Caco-2 (cell line): ENCODE results near the gene ADRA2C. TPM values are rescaled to one million over a fixed set of nuclear protein-coding genes. Genes with fewer than 3 reads are reported as not detected.

Experiments used
- BruUV-seq: library from RNA; stranded (reverse); fragments of 400-500 nt; replicated peaks from 2 replicates; lab custom pipeline; 2021; lab: Mats Ljungman, UMichigan
- CTCF ChIA-PET: fragments of 300-600 bp; sonication (Branson Sonifier 250); formaldehyde crosslinking; loops from one replicate; lab custom pipeline; 2022; ENCODE audit warnings: antibody characterized with exemption; lab: Charles Lee
- POLR2A ChIA-PET: fragments of 300-600 bp; sonication (Branson Sonifier 250); formaldehyde crosslinking; loops from one replicate; lab custom pipeline; 2022; ENCODE audit warnings: antibody characterized with exemption; lab: Charles Lee
- DNase-seq, 2 experiments: peaks; one replicate each; pipeline versions ENCODE4 v3.0.0 to v3.0.0-alpha.2; 2020 to 2022
- H3K27me3 ChIP-seq: replicated peaks from 2 replicates; pipeline ENCODE4 v1.6.0; 2011; ENCODE audit warnings: low read length; ENCODE audit not compliant: control insufficient read depth, insufficient read depth
- H3K36me3 ChIP-seq: 2 replicates; pipeline ENCODE4 v1.5.1; 2011; ENCODE audit warnings: low read length; ENCODE audit not compliant: control insufficient read depth, insufficient read depth
- H3K4me1 ChIP-seq: fragments of 250-450 bp; sonication (Bioruptor Pico); 2 replicates; pipeline ENCODE4 v1.5.1; 2020; ENCODE audit warnings: mild to moderate bottlenecking
- H3K4me3 ChIP-seq: 2 replicates; pipeline ENCODE4 v1.5.1; 2011; ENCODE audit warnings: low read depth, mild to moderate bottlenecking, control low read depth, low read length
- H3K9me3 ChIP-seq: fragments of 250-450 bp; sonication (Bioruptor Pico); 2 replicates; pipeline ENCODE4 v1.5.1; 2020; ENCODE audit warnings: mild to moderate bottlenecking, moderate library complexity
- H3K27ac Mint-ChIP-seq: one replicate; pipeline ENCODE4 v1.8.0; 2022; ENCODE audit warnings: mixed read lengths; ENCODE audit not compliant: unreplicated experiment
- H3K27me3 Mint-ChIP-seq: one replicate; pipeline ENCODE4 v1.8.0; 2022; ENCODE audit warnings: mixed read lengths; ENCODE audit not compliant: insufficient read depth, unreplicated experiment
- H3K36me3 Mint-ChIP-seq: one replicate; pipeline ENCODE4 v1.8.0; 2022; ENCODE audit warnings: mild to moderate bottlenecking, mixed read lengths; ENCODE audit not compliant: insufficient read depth, unreplicated experiment
- H3K4me1 Mint-ChIP-seq: one replicate; pipeline ENCODE4 v1.8.0; 2022; ENCODE audit warnings: low read depth, mixed read lengths; ENCODE audit not compliant: unreplicated experiment
- H3K4me3 Mint-ChIP-seq: one replicate; pipeline ENCODE4 v1.8.0; 2022; ENCODE audit warnings: mild to moderate bottlenecking, moderate library complexity, mixed read lengths; ENCODE audit not compliant: unreplicated experiment
- H3K9me3 Mint-ChIP-seq: one replicate; pipeline ENCODE4 v1.8.0; 2022; ENCODE audit warnings: mixed read lengths; ENCODE audit not compliant: unreplicated experiment
- intact Hi-C: fragments of 100-400 bp; cut with micrococcal nuclease; formaldehyde crosslinking; loops from one replicate; pipeline ENCODE4 v1.10.0; 2022; ENCODE audit not compliant: unreplicated experiment
- total RNA-seq: library from RNA; stranded (reverse); gene quantifications from 2 replicates; pipeline ENCODE4 v1.2.3, GENCODE V29; 2022
- TF ChIP-seq, protein P1 (sequence below), 2 experiments: fragments of 200-600 bp in 1 of 2; IDR thresholded peaks; 1 replicate in 1 of 2; 2 replicates in 1 of 2; pipeline versions ENCODE4 v1.5.1 to v1.8.0; 2011 to 2022; ENCODE audit warnings: antibody characterized with exemption in 1 of 2, control low read depth in 1 of 2, inconsistent platforms in 1 of 2, low read depth in 1 of 2, low read length in 1 of 2, mild to moderate bottlenecking in 1 of 2, moderate library complexity in 1 of 2; ENCODE audit not compliant: insufficient read depth in 1 of 2, severe bottlenecking in 1 of 2, unreplicated experiment in 1 of 2

Gene ADRA2C
- total RNA-seq, 1 experiment from 2014 or later, result 11.7 TPM

- DNase-seq, result no peak
- Mint-ChIP-seq H3K4me1 (no peaks in the 10 kb centered on the region), H3K9me3 (no peaks in the 10 kb centered on the region), H3K27me3 (peaks cover 13% of the 10 kb centered on the region), H3K4me3 (no peak overlapping the region), H3K27ac (no peak overlapping the region), H3K36me3 (no peaks in the 10 kb centered on the region)
- no TSS peak for BruUV-seq
- H3K27me3 ChIP-seq, result no peaks in the 10 kb centered on the region
- H3K4me3 ChIP-seq, result no peak overlapping the region
- ChIA-PET POLR2A (no interaction called here), CTCF (no interaction called here)
- intact Hi-C loops, result no loop called here
- TF ChIP-seq, protein P1, sequence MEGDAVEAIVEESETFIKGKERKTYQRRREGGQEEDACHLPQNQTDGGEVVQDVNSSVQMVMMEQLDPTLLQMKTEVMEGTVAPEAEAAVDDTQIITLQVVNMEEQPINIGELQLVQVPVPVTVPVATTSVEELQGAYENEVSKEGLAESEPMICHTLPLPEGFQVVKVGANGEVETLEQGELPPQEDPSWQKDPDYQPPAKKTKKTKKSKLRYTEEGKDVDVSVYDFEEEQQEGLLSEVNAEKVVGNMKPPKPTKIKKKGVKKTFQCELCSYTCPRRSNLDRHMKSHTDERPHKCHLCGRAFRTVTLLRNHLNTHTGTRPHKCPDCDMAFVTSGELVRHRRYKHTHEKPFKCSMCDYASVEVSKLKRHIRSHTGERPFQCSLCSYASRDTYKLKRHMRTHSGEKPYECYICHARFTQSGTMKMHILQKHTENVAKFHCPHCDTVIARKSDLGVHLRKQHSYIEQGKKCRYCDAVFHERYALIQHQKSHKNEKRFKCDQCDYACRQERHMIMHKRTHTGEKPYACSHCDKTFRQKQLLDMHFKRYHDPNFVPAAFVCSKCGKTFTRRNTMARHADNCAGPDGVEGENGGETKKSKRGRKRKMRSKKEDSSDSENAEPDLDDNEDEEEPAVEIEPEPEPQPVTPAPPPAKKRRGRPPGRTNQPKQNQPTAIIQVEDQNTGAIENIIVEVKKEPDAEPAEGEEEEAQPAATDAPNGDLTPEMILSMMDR (IDR thresholded peaks at IDR 0.05; ENCODE audit: insufficient read depth in 1 of 2, low read depth in 1 of 2, low read length in 1 of 2, severe bottlenecking in 1 of 2, unreplicated experiment in 1 of 2), result no peak
- no peaks in the 10 kb centered on the region for H3K4me1 ChIP-seq
- H3K9me3 ChIP-seq, result no peaks in the 10 kb centered on the region
- H3K36me3 ChIP-seq, result no peaks in the 10 kb centered on the region
Measured at GRCh38 chr4:3811621-3812020, 45.4 kb downstream of the ADRA2C start.

GRCh38 chr4:3812211-3812934 lies 46.2 kb downstream of the ADRA2C start:
- POLR2A ChIA-PET, result no interaction called here
- no peak overlapping the region for H3K27ac Mint-ChIP-seq
- CTCF ChIA-PET, result no interaction called here
- no peaks in the 10 kb centered on the region for H3K4me1 Mint-ChIP-seq
- H3K4me3 ChIP-seq, result no peak overlapping the region
- no peaks in the 10 kb centered on the region for H3K9me3 ChIP-seq
- no peaks in the 10 kb centered on the region for H3K36me3 Mint-ChIP-seq
- intact Hi-C loops, result no loop called here
- no peaks in the 10 kb centered on the region for H3K27me3 ChIP-seq
- DNase-seq, result no peak
- H3K27me3 Mint-ChIP-seq, result peaks cover 13% of the 10 kb centered on the region
- no TSS peak for BruUV-seq
- no peak overlapping the region for H3K4me3 Mint-ChIP-seq
- no peaks in the 10 kb centered on the region for H3K36me3 ChIP-seq
- TF ChIP-seq, protein P1 (IDR thresholded peaks at IDR 0.05; ENCODE audit: insufficient read depth in 1 of 2, low read depth in 1 of 2, low read length in 1 of 2, severe bottlenecking in 1 of 2, unreplicated experiment in 1 of 2), result no peak
- H3K9me3 Mint-ChIP-seq, result no peaks in the 10 kb centered on the region
- no peaks in the 10 kb centered on the region for H3K4me1 ChIP-seq

DNA sequence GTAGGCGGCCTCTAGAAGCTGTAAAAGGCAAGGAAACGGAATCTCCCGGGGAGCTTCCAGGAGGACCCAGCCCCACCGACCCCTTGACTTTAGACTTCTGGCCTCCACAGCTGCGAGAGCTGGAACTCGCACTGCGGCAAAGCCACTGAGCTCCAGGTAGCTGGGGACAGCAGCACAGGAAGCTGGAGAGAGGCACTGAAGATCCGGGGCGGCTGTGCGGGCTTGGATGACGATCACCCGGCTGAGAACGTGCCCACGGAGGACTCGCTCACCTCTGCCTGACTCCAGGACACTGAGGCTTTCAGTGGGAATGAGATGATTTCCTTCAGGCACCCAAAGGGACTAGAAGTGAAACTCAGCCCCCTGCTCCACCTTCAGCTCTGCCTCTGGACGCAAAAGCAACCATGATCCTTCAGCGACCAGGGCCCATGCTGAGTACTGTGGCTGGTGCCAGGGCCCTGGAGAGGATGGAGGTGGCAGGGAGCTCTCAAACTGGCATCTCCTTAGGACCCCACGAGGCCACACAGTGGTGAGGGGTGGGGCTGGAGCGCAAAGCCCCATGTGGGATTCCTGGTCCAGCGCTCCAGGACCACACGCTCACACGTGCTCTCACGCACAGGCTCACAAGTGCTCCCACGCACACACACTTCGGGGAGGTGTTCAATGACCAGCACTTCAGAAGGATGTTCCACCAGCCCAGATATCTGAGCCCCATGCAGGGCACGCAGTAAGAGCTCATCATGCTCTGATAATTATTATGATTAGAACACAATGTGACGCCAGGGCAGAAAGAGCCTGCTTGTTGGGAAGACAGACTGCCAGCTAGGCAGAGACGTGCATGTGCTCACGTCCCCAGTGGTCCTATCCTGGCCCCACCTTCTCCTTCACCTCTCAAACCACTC lies 47.2 kb downstream of the ADRA2C start:
- H3K4me3 Mint-ChIP-seq, result no peak overlapping the region
- H3K36me3 Mint-ChIP-seq, result no peaks in the 10 kb centered on the region
- DNase-seq, result no peak
- H3K9me3 Mint-ChIP-seq, result no peaks in the 10 kb centered on the region
- Histone ChIP-seq H3K27me3 (no peaks in the 10 kb centered on the region), H3K4me3 (no peak overlapping the region), H3K9me3 (no peaks in the 10 kb centered on the region), H3K36me3 (no peaks in the 10 kb centered on the region), H3K4me1 (no peaks in the 10 kb centered on the region)
- H3K4me1 Mint-ChIP-seq, result no peaks in the 10 kb centered on the region
- no peak overlapping the region for H3K27ac Mint-ChIP-seq
- BruUV-seq, result no TSS peak
- H3K27me3 Mint-ChIP-seq, result peaks cover 11% of the 10 kb centered on the region
- ChIA-PET POLR2A (no interaction called here), CTCF (no interaction called here)
- TF ChIP-seq, protein P1 (IDR thresholded peaks at IDR 0.05; ENCODE audit: insufficient read depth in 1 of 2, low read depth in 1 of 2, low read length in 1 of 2, severe bottlenecking in 1 of 2, unreplicated experiment in 1 of 2), result no peak
- intact Hi-C loops, result no loop called here
